Stimulated activated naive CD8-positive, alpha-beta T cell treated with anti-CD3 and anti-CD28 coated beads, Interleukin-15, Interleukin-2, amounts not matched to agents 100 U/mL and 50 U/mL, for 24 hours (primary cell): ENCODE data around the gene DPF1.
A peak's percentile ranks its signal among the peaks of the same experiment; 100 is the strongest.
"Not testable (repeated sequence)": the region's sequence is repeated elsewhere in the genome, so short reads cannot be mapped to it uniquely, and the experiment has no call there.

Source experiments
- ATAC-seq: fragments of 150-1000 bp; cut with Tn5 transposase; one replicate; pipeline ENCODE4 v1.10.0; 2021
- DNase-seq: peaks from one replicate; pipeline ENCODE4 v3.0.0; 2021

DPF1 gene

GRCh38 chr19:38250821-38251563 is 27.0 kb upstream of the DPF1 start:
- ATAC-seq = no peak
- DNase-seq = no peak

- DNase-seq = no peak
- ATAC-seq = no peak
These were observed 26.4 kb upstream of the DPF1 start for GRCh38 chr19:38250428-38250820.

- no peak for ATAC-seq
- no peak for DNase-seq
These were observed 24.4 kb upstream of the DPF1 start for GRCh38 chr19:38248421-38248820.

GRCh38 chr19:38247734-38248268 is 23.8 kb upstream of the DPF1 start:
- DNase-seq (no peak), ATAC-seq (no peak)

GRCh38 chr19:38247126-38247525 is 23.1 kb upstream of the DPF1 start:
- DNase-seq (no peak), ATAC-seq (no peak)

- ATAC-seq (no peak), DNase-seq (no peak)
These were observed 21.9 kb upstream of the DPF1 start for GRCh38 chr19:38245826-38246498.

- ATAC-seq = no peak
- DNase-seq = no peak
These were observed 19.3 kb upstream of the DPF1 start for GRCh38 chr19:38243279-38243673.

- DNase-seq = no peak
These were observed 15.8 kb upstream of the DPF1 start for GRCh38 chr19:38239816-38240215.

GRCh38 chr19:38234615-38235014 is 10.6 kb upstream of the DPF1 start:
- no peak for ATAC-seq
- no peak for DNase-seq

More at GRCh38 chr19:38239816-38240215, 15.8 kb upstream of the DPF1 start:
- ATAC-seq = no peak

- ATAC-seq (peak; percentile 60), DNase-seq (peak; percentile 90)
These were observed 9.8 kb upstream of the DPF1 start for GRCh38 chr19:38233740-38234251.

- ATAC-seq (no peak), DNase-seq (no peak)
These were observed 7.9 kb upstream of the DPF1 start for GRCh38 chr19:38231918-38232317.

- not testable (repeated sequence) for ATAC-seq, DNase-seq
These were observed 6.6 kb upstream of the DPF1 start for GRCh38 chr19:38230506-38231133.

GRCh38 chr19:38229585-38230073 is 5.6 kb upstream of the DPF1 start:
- DNase-seq (peak; percentile 73), ATAC-seq (peak; percentile 91)

- DNase-seq (no peak), ATAC-seq (no peak)
These were observed 4.7 kb upstream of the DPF1 start for GRCh38 chr19:38228491-38229439.

- no peak for ATAC-seq
- DNase-seq = no peak
These were observed 4.0 kb upstream of the DPF1 start for GRCh38 chr19:38228005-38228377.

- ATAC-seq (no peak), DNase-seq (no peak)
These were observed 3.4 kb upstream of the DPF1 start for GRCh38 chr19:38227287-38228004.

- not testable (repeated sequence) for ATAC-seq
These were observed 819 bp upstream of the DPF1 start for GRCh38 chr19:38224863-38225218.

GRCh38 chr19:38223617-38224013 is 407 bp downstream of the DPF1 start:
- DNase-seq = no peak
- no peak for ATAC-seq

More at GRCh38 chr19:38224863-38225218, 819 bp upstream of the DPF1 start:
- not testable (repeated sequence) for DNase-seq

GRCh38 chr19:38223119-38223523 is 901 bp downstream of the DPF1 start:
- no peak for DNase-seq
- ATAC-seq = no peak

GRCh38 chr19:38221919-38222830 is 1.8 kb downstream of the DPF1 start:
- DNase-seq (no peak), ATAC-seq (no peak)
